HepG2 (cell line): ENCODE measurements around the gene SPAG8. TPM values are rescaled to one million over a fixed set of nuclear protein-coding genes. Genes with fewer than 3 reads are reported as not detected.

ENCODE experiments used
- ATF5 ChIP-seq: sonication (generic); formaldehyde crosslinking; IDR thresholded peaks from 2 replicates; pipeline ENCODE4 v1.4.0; 2020; ENCODE audit warnings: mild to moderate bottlenecking, low read depth, missing genetic modification reagents
- ELF1 ChIP-seq: sonication (generic); formaldehyde crosslinking; IDR thresholded peaks from 2 replicates; pipeline ENCODE4 v1.4.0; 2020; ENCODE audit warnings: missing genetic modification reagents
- GMEB1 ChIP-seq: sonication (generic); formaldehyde crosslinking; IDR thresholded peaks from 2 replicates; pipeline ENCODE4 v1.5.1; 2020; ENCODE audit warnings: missing genetic modification reagents, mild to moderate bottlenecking, borderline replicate concordance
- MTA3 ChIP-seq: sonication (generic); formaldehyde crosslinking; IDR thresholded peaks from 2 replicates; pipeline ENCODE4 v1.4.0; 2020; ENCODE audit warnings: missing genetic modification reagents
- POLR2G ChIP-seq: fragments of 200-400 bp; formaldehyde crosslinking; IDR thresholded peaks from 2 replicates; pipeline ENCODE4 v1.6.1; 2018; ENCODE audit warnings: mild to moderate bottlenecking, low read depth, low read length, moderate library complexity
- SNAPC2 ChIP-seq: sonication (generic); formaldehyde crosslinking; IDR thresholded peaks from 2 replicates; pipeline ENCODE4 v1.8.1; 2022; ENCODE audit warnings: mild to moderate bottlenecking, missing genetic modification reagents
- SOX13 ChIP-seq, 3 experiments: fragments of 450-650 bp in 1 of 3; sonication (generic) in 1 of 3; formaldehyde crosslinking in 1 of 3; IDR thresholded peaks in 2 of 3; conservative IDR thresholded peaks in 1 of 3; 2 replicates each; pipeline versions ENCODE4 v1.5.0 to v1.6.1; 2016 to 2020; ENCODE audit warnings: antibody characterized with exemption in 1 of 3, mild to moderate bottlenecking in 1 of 3, missing compliant biosample characterization in 1 of 3, missing genetic modification reagents in 1 of 3, moderate library complexity in 1 of 3
- TFDP1 ChIP-seq: IDR thresholded peaks from 2 replicates; pipeline ENCODE4 v1.6.1; 2016; ENCODE audit warnings: missing compliant biosample characterization, missing genetic modification reagents, borderline replicate concordance
- TP53 ChIP-seq: sonication (generic); formaldehyde crosslinking; conservative IDR thresholded peaks from 2 replicates; pipeline ENCODE4 v1.4.0; 2020; ENCODE audit warnings: missing genetic modification reagents
- ZBTB1 ChIP-seq: sonication (generic); formaldehyde crosslinking; IDR thresholded peaks from 2 replicates; pipeline ENCODE4 v1.4.0; 2020; ENCODE audit warnings: missing genetic modification reagents, borderline replicate concordance
- ZBTB4 ChIP-seq: sonication (generic); formaldehyde crosslinking; IDR thresholded peaks from 2 replicates; pipeline ENCODE4 v1.4.0; 2020; ENCODE audit warnings: missing genetic modification reagents, mild to moderate bottlenecking, borderline replicate concordance
- ZNF451 ChIP-seq: sonication (generic); formaldehyde crosslinking; IDR thresholded peaks from 2 replicates; pipeline ENCODE4 v1.5.0; 2020; ENCODE audit warnings: mild to moderate bottlenecking, missing genetic modification reagents
- ZNF646 ChIP-seq: sonication (generic); formaldehyde crosslinking; IDR thresholded peaks from 2 replicates; pipeline ENCODE4 v1.9.0; 2021; ENCODE audit warnings: mild to moderate bottlenecking, missing genetic modification reagents
- ZNF788 ChIP-seq: sonication (generic); formaldehyde crosslinking; IDR thresholded peaks from 2 replicates; pipeline ENCODE4 v1.5.0; 2020; ENCODE audit warnings: mild to moderate bottlenecking, missing genetic modification reagents, borderline replicate concordance
- polyA plus RNA-seq, 8 experiments: library from polyadenylated mRNA; depleted of rRNA in 3 of 8; stranded (reverse) in 7 of 8; unstranded in 1 of 8; fragments of >200 nt; fragmentation: Illumina TruSeq in 4 of 8; extraction: Trizol in 4 of 8; gene quantifications; 2 replicates each; pipeline versions ENCODE4 v1.2.1 to v1.2.3, GENCODE V29; 2011 to 2016; ENCODE audit warnings: low read depth in 4 of 8, missing spikeins in 1 of 8, mixed read lengths in 1 of 8; ENCODE audit not compliant: insufficient read depth in 1 of 8
- total RNA-seq, 5 experiments: library from RNA; depleted of rRNA; stranded (reverse); fragments of >200 nt; fragmentation: Illumina TruSeq; extraction: Trizol; gene quantifications; 2 replicates each; pipeline ENCODE4 v1.2.3, GENCODE V29; 2016; ENCODE audit warnings: low read depth in 1 of 5

Gene SPAG8
- total and polyA plus RNA-seq, 2 of the 13 experiments (the other 11 are each of a cell fraction or from before 2014, with no cell fraction given) = 0.18 to 0.27 TPM

- TF ChIP-seq TFDP1 (no peak), POLR2G (peak; percentile 75), ZNF646 (CRISPR knock-in tag) (no peak), SOX13 (IDR thresholded peaks at IDR 0.05) (no peak), SOX13 (CRISPR knock-in tag; conservative IDR thresholded peaks at IDR 0.05 in 1 of 2, IDR thresholded peaks at IDR 0.05 in 1 of 2) (0 out of 4 replicates have a peak, but pooled peaks of 1 of the 2 experiments have one; percentile 19), GMEB1 (CRISPR knock-in tag) (peak; percentile 42; the same call in 1 of the 2 replicates), ZBTB1 (no peak), MTA3 (no peak), TP53 (CRISPR knock-in tag) (no peak), ZNF788 (peak; percentile 63; the same call in 1 of the 2 replicates), SNAPC2 (CRISPR knock-in tag) (no peak), ZNF451 (CRISPR knock-in tag) (no peak), ZBTB4 (CRISPR knock-in tag) (peak; percentile 19; the same call in 1 of the 2 replicates), ATF5 (CRISPR knock-in tag) (no peak), ELF1 (CRISPR knock-in tag) (peak; percentile 88)
Measured at GRCh38 chr9:35812025-35812602, at the start of gene SPAG8 (continued).
